Cardiac muscle cell (in vitro differentiated cells and primary cell): ENCODE measurements around the gene PRPSAP2. TPM values are rescaled to one million over a fixed set of nuclear protein-coding genes. Genes with fewer than 3 reads are reported as not detected.
A peak's percentile ranks its signal among the peaks of the same experiment; 100 is the strongest.

Experiments
- DNase-seq, 2 donors: peaks; one replicate each; pipeline versions ENCODE4 v3.0.0 to v3.0.0-alpha.2; 2010 to 2017; ENCODE audit warnings: low read depth in 1 of 2, low spot score in 1 of 2
- H3K27ac ChIP-seq: fragments of 200-600 bp; sonication (generic); 2 replicates; pipeline ENCODE4 v1.5.1; 2016
- H3K27me3 ChIP-seq: fragments of 200-600 bp; sonication (generic); 2 replicates; pipeline ENCODE4 v1.6.0; 2016; ENCODE audit warnings: control low read depth
- H3K36me3 ChIP-seq: fragments of 200-600 bp; sonication (generic); 2 replicates; pipeline ENCODE4 v1.5.1; 2016; ENCODE audit warnings: control low read depth
- H3K4me1 ChIP-seq: fragments of 200-600 bp; sonication (generic); 2 replicates; pipeline ENCODE4 v1.8.1; 2017; ENCODE audit warnings: low read depth, mild to moderate bottlenecking, mixed run types
- H3K4me3 ChIP-seq: fragments of 200-600 bp; sonication (generic); 2 replicates; pipeline ENCODE4 v1.5.1; 2016; ENCODE audit warnings: mild to moderate bottlenecking
- H3K9me3 ChIP-seq: fragments of 200-600 bp; sonication (generic); 2 replicates; pipeline ENCODE4 v1.5.1; 2017; ENCODE audit warnings: low read depth, mild to moderate bottlenecking, control low read depth
- CTCF ChIP-seq: IDR thresholded peaks from 2 replicates; pipeline ENCODE4 v1.5.1; 2012; ENCODE audit warnings: low read depth, mild to moderate bottlenecking, low read length
- polyA plus RNA-seq: library from polyadenylated mRNA; unstranded; fragments of >200 nt; fragmentation: Nextera tagmentation; extraction: Ambion mirVana; gene quantifications from 2 replicates; pipeline ENCODE4 v1.2.1, GENCODE V29; 2016
- total RNA-seq: library from RNA; depleted of rRNA; stranded (reverse); fragments of >200 nt; gene quantifications from 2 replicates; pipeline ENCODE4 v1.2.3, GENCODE V29; 2016

PRPSAP2 gene
- total and polyA plus RNA-seq, 2 experiments from 2014 or later = 48.9 to 68.5 TPM

- no peaks in the 10 kb centered on the region for H3K27me3 ChIP-seq
- no peaks in the 10 kb centered on the region for H3K36me3 ChIP-seq
- H3K9me3 ChIP-seq = no peaks in the 10 kb centered on the region
- H3K4me1 ChIP-seq = peaks cover 27% of the 10 kb centered on the region
- TF ChIP-seq CTCF = no peak
- H3K27ac ChIP-seq = peak overlapping the region; percentile 84
- H3K4me3 ChIP-seq = no peak overlapping the region
- no peak for DNase-seq
These were observed 111.3 kb downstream of the PRPSAP2 start for GRCh38 chr17:18968945-18969887.

DNA sequence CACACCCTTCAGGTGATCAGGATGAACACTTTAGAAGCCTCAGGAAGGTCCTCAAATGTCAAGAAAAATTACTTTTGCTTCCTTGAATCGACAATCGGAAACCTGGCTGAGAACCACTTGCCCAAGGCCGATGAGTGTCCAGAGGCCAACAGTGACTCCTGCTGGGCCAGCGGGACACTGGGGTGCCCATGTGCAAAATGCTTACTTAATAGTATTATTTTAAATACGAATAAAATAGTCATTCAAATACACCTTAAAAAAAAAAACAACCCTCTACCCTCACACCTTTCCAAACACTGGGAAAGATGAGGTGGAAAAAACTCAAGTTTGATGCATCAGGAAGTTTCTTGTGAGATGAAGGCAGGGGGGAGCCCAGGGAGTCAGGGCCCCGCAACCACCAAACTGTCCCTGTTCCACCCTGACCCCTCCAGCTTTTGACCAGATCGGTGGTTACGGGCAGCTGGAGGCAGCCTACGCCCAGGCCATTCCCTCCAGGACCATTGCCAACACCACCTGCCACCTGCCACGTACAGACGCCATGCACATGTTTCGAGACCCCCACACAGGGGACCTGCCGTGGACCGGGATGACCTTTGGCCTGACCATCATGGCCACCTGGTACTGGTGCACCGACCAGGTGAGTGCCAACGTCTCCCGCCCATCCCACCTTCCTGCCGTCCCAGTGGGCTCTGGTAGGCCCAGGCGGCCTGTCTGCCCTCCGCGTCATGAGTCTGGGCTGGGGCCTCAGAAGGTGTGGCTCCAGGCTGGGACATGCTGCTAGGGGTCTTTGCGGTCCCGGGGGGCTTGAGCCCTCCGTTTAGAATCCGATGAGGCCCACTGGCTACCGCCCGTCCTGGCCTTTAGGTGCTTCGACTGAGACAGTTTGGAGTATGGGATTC lies 112.9 kb downstream of the PRPSAP2 start:
- H3K27ac ChIP-seq = no peak overlapping the region
- no peaks in the 10 kb centered on the region for H3K27me3 ChIP-seq
- peak; percentile 12 for TF ChIP-seq CTCF
- DNase-seq = no peak
- H3K36me3 ChIP-seq = no peaks in the 10 kb centered on the region
- no peak overlapping the region for H3K4me3 ChIP-seq
- no peaks in the 10 kb centered on the region for H3K9me3 ChIP-seq
- H3K4me1 ChIP-seq = peaks cover 27% of the 10 kb centered on the region

DNA sequence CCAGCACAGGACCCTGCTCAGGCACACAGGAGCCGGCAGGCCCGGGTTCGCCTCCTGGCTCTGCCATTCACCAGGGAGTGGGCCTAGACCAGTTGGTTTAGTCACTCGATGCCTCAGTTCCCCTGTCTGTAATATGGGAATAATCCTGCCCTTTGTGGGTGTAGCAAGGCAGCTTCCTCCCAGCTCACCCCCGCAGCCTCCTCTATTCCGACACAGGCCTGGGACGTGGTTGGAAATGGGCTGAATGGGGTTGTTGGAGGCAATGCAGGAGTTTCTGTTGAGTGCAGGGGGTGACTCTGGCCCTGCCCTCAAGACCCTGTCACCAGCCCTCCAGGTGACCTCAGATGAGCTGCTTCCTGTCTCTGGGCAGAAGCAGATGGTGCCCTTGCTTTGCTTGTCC lies 113.9 kb downstream of the PRPSAP2 start:
- no peak for DNase-seq
- H3K4me3 ChIP-seq = no peak overlapping the region
- no peaks in the 10 kb centered on the region for H3K27me3 ChIP-seq
- H3K27ac ChIP-seq = no peak overlapping the region
- H3K9me3 ChIP-seq = no peaks in the 10 kb centered on the region
- H3K4me1 ChIP-seq = peaks cover 26% of the 10 kb centered on the region
- H3K36me3 ChIP-seq = no peaks in the 10 kb centered on the region
- TF ChIP-seq CTCF = no peak

DNA sequence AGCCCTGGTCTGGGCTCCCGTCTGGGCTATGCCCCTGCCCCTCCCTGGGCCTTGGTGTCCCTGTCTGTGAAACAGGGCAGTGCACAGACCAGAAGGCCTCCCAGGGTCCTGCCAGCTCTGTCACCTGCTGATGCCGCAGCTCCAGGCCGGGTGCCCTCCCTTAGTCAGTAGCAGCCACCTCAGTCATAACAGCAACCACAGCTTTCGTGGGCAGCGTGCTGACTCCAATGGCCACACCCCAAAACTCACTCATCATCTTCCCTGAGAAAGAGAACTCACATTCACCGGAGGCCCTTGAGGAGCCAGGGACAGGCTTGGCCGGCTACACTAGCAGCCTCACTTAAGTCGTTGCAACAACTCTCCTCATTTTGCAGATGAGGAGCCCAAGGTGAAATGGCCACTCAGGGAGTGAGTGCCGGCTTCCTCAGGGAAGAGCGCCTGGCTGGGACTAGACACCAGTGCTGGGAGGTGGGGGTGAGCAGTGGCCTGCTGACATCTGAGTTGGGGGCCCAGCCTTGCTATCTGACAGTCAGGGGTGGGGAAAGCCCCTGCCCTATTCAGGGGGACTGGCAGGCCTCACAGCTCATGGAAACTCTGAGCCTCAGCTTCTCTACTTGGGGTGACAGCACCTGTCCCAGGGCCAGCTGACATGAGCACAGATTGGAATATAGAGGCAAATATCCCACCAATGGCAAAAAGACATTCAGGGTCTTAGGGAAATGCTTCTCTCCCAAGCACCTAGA lies 116.6 kb downstream of the PRPSAP2 start:
- DNase-seq = no peak
- no peaks in the 10 kb centered on the region for H3K4me1 ChIP-seq
- H3K4me3 ChIP-seq = no peak overlapping the region
- TF ChIP-seq CTCF = no peak
- no peaks in the 10 kb centered on the region for H3K9me3 ChIP-seq
- H3K27ac ChIP-seq = no peak overlapping the region
- H3K36me3 ChIP-seq = no peaks in the 10 kb centered on the region
- H3K27me3 ChIP-seq = no peaks in the 10 kb centered on the region

DNA sequence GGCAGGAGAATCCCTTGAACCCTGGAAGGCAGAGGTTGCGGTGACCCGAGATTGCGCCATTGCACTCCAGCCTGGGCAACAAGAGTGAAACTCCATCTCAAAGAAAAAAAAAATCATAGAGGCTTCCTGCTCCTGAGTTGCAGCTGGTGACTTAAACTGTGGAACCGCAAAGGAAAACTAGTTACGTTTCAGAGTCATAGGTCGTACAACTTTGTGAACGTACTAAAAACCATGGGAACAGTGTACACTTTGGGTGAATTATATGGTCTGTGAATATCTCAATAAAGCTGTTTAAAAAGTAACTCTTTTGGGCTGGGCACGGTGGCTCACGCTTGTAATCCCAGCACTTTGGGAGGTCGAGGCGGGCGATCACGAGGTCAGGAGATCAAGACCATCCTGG lies 117.7 kb downstream of the PRPSAP2 start:
- Histone ChIP-seq H3K4me1 (no peaks in the 10 kb centered on the region), H3K9me3 (no peaks in the 10 kb centered on the region), H3K4me3 (no peak overlapping the region), H3K27me3 (no peaks in the 10 kb centered on the region), H3K27ac (no peak overlapping the region), H3K36me3 (no peaks in the 10 kb centered on the region)
- TF ChIP-seq CTCF = no peak
- no peak for DNase-seq
